Stimulated activated CD4-positive, alpha-beta T cell treated with anti-CD3 and anti-CD28 coated beads, Interleukin-1b, Interleukin-23, amount 100 ng/mL, for 24 hours (primary cell): ENCODE measurements around the gene LRRC8B.
"Not testable (repeated sequence)": the region's sequence is repeated elsewhere in the genome, so short reads cannot be mapped to it uniquely, and the experiment has no call there.

Experiments
- DNase-seq, 4 experiments: peaks; one replicate each; pipeline ENCODE4 v3.0.0-alpha.2; 2020; ENCODE audit warnings: low read depth in 4 of 4, low spot score in 1 of 4

The LRRC8B gene

DNA sequence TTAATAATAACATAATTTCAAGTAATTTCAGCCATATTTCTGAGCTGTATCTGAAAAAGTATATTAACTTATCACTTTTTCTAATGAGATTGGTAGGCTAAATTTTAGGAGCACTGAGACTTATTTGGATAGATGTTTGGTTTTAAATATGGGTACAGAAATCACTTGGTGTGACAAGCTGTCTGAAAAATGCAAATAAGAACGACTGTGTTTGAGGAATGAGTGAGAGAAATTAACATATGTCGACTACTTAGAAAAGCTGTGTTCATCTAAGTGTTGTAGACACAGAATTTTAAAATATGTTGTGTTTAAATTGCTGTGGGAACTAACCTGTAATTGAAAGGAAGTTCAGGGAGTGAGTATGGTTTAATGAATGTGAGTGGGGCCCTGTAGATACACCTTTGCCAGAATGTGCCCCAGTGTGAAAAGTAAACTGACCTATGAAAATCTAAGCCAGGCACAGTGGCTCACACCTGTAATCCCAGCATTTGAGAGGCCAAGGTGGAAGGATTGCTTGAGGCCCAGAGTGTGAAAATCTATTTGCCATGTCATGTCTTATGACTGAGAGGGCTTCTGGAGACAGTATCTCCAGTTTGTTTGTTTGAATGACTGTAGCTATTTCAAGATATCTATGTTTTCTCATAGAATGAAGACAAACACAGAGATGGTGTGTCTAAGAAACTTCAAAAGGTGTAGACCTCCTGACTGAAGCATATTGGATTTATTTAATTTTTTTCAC lies 54.5 kb downstream of the LRRC8B start:
- no peak for DNase-seq

DNA sequence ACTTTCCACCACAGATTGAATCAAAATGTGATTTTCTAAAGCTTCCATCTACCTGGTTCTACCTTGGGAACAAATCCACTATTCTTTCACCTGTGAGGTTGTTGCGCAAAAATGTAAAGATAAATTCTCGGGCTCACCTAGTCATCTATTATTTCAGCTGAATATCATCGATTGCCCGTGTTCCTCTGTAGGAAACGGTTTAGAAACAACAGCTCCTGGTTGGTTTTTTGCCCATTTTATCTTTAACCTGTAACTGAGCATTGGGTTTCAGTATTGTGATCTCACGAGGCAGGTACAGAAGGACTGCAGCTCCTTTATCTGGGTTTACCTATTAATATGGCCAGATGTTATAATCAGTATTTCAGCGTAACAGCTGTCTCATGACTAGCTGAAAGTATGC lies 55.4 kb downstream of the LRRC8B start:
- no peak for DNase-seq

DNA sequence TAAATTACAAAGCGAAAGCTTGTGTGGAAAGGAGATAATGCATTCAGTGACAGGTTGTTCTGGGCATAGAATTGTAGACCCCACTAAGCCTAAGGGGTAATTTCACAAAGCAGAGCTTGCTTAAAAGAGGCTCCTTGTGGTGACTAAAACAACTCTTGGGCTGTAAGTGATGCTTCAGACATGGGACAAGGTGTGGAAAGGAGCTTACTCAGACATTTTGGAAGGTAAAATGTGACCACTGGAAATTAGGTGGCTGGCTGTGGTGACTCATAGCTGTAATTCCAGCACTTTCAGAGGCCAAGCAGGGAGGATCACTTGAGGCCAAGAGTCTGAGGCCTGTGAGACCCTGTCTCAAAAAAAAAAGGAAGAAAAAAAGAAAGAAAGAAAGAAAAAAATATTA lies 57.2 kb downstream of the LRRC8B start:
- DNase-seq = no peak

DNA sequence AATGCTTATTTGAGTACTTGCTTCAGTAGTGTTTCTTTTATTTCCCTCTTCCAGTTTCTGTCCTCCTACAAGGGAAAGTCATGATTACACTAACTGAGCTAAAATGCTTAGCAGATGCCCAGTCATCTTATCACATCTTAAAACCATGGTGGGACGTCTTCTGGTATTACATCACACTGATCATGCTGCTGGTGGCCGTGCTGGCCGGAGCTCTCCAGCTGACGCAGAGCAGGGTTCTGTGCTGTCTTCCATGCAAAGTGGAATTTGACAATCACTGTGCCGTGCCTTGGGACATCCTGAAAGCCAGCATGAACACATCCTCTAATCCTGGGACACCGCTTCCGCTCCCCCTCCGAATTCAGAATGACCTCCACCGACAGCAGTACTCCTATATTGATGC lies 57.9 kb downstream of the LRRC8B start:
- DNase-seq = no peak

DNA sequence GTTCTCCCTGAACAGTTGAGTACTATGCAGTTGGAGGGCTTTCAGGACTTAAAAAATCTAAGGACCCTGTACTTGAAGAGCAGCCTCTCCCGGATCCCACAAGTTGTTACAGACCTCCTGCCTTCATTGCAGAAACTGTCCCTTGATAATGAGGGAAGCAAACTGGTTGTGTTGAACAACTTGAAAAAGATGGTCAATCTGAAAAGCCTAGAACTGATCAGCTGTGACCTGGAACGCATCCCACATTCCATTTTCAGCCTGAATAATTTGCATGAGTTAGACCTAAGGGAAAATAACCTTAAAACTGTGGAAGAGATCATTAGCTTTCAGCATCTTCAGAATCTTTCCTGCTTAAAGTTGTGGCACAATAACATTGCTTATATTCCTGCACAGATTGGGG lies 59.6 kb downstream of the LRRC8B start:
- no peak for DNase-seq

DNA sequence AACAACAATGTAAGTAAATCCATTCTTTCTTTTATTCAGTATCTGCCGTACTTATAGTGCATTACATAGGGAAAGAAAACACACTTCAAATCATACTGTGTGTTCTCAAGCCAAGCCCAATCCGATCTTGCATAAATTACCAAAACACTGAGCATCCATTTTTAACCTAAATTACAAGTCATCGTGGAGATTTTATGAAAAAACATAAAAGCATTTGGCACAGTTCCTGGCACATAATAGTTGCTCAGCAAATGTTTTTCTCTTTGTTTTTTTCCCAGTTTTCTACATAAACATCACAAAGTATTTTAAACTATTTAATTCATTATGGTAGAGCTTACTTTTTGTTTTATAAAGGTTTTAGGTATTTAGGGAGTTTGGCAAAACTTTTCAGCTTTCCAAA lies 60.2 kb downstream of the LRRC8B start:
- DNase-seq = no peak

DNA sequence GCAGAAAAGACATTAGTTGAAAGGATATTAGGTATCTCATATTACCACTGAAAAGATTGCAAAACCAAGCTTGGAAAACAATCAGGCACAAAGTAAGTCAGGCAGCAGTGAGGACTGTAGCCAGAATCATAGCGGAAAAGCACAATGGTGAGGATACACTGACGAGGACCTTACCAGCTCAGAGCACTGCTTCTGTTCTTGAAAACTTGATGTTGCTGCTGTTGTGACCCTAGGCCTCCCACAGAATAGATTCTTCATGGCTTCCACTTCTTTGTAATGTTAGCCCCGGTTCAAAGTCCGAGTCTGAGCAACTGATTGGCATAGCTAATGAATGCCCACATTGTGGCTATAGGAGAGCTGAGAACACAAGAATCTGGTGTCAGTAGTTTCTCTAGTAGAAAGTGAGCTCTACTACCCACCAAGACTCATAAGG lies 63.1 kb downstream of the LRRC8B start:
- no peak for DNase-seq

DNA sequence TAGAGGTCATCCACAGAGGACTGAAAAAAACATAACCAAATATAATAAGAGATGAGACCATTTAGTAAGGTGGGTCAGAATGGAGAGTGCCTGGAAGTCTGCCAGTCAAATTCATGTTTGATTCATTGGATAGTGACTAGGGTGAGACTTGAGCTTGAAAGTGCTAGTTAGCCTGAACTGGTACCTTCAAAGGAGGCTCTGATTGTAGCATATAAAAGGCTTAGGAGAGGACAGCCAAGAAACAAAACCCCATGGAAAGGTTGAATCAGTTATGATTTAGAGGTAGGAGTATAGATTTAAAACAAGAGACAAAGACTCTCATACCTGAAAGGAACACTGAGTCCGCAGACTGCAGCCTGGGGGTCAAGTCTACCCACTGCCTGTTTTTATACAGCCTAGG lies 63.9 kb downstream of the LRRC8B start:
- no peak for DNase-seq

DNA sequence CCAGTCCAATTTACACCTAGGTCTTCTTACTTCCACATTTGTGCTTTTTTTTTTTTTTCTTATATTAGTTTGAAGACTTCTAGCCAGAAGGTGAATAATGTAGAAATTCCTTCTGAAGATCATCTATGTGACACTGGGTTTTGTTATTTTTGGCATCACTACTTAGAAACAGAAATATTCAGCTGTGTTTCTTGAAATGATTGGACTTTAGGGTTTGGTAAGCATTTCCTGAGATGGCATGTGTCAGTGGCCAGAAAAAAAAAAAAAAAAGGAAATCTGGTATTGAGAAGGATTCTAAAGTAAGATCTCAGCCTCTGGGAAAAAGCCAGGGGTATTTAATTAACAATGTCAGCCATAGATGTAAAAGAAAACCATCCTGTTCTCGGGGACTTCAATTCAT lies 64.9 kb downstream of the LRRC8B start:
- DNase-seq = no peak

DNA sequence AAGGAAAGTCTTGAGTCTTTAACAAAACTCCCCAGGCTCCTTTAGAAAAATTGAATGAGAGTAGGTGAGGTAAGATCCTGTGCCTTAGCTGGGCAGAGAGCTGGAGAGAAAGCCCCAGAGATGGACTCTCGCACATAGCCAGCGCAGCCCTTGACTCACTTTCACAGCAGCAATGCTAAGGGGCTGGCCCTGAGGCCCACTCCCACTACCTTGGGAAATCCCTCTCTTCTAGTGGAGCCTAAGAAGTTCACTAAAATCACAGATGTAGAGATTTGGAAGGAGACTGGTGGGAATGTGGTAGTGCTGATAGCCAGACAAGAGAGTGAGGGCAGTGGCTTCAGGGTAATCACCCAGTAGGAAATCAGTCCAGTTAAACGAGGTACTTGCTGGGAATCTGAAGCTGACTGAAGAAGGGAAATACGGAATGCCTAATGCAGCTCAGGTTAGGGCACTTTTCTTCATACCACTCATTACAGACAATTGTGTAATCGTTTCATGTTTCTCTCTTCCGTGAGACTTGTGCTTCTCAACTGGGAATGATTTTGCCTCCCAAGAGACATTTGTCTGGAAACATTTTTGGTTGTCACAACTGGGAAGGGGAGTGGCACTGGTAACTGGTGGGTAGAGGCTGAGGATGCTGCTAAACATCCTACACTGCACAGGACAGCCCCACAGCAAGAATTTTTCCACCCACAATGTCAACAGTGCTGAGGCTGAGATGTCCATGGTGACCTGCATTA lies 65.9 kb downstream of the LRRC8B start:
- no peak for DNase-seq

DNA sequence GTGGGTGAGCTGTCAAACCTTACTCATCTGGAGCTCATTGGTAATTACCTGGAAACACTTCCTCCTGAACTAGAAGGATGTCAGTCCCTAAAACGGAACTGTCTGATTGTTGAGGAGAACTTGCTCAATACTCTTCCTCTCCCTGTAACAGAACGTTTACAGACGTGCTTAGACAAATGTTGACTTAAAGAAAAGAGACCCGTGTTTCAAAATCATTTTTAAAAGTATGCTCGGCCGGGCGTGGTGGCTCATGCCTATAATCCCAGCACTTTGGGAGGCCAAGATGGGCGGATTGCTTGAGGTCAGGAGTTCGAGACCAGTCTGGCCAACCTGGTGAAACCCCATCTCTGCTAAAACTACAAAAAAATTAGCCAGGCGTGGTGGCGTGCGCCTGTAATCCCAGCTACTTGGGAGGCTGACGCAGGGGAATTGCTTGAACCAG lies 68.3 kb downstream of the LRRC8B start:
- DNase-seq = not testable (repeated sequence)

DNA sequence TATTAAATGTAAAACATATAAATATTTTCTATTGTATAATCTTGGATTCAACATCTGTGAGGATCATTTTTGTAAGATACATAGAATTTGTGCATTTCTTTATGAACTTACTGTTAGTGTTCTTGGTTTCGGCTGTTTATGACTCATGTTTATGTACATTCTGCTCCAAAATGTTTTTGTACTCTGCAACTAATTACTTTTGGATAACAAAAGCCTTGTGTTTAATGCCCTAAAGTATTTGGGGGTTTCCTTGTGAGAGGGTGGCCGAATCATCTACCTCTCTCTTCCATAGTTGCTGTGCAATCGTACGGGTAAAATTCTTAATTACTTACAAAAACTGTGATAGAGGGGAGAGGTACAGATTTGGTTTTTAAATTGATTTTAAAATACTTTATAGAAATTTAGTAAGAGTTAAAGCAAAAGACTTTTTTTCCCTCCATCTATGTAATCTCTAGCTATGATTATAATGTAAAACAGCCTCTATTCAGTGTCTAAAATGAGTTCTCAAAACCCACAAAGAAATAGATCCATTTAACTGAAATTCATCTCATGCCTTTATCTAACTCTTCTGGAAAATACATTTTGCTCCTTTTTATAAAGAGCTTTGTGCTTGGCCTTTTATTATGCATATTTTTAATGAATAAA lies 69.6 kb downstream of the LRRC8B start:
- DNase-seq = no peak

DNA sequence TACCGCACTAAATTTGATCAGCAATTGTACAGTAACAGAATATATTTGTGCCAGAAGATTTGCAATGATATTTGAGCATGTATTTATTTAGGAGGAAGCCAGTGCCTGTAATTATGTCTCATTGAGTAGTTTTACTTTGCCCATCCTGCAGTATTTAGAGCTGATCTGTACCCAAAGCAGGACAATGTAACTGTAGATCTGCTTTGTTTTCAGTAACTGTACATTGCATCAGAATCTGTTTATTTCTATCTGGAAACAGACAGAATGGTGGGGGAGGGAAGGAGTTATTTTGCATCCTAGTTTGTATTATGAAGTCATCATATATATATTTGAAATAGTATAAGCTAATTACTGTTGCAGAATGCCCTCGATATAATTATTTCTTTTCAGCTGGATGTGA lies 72.1 kb downstream of the LRRC8B start:
- DNase-seq = no peak

DNA sequence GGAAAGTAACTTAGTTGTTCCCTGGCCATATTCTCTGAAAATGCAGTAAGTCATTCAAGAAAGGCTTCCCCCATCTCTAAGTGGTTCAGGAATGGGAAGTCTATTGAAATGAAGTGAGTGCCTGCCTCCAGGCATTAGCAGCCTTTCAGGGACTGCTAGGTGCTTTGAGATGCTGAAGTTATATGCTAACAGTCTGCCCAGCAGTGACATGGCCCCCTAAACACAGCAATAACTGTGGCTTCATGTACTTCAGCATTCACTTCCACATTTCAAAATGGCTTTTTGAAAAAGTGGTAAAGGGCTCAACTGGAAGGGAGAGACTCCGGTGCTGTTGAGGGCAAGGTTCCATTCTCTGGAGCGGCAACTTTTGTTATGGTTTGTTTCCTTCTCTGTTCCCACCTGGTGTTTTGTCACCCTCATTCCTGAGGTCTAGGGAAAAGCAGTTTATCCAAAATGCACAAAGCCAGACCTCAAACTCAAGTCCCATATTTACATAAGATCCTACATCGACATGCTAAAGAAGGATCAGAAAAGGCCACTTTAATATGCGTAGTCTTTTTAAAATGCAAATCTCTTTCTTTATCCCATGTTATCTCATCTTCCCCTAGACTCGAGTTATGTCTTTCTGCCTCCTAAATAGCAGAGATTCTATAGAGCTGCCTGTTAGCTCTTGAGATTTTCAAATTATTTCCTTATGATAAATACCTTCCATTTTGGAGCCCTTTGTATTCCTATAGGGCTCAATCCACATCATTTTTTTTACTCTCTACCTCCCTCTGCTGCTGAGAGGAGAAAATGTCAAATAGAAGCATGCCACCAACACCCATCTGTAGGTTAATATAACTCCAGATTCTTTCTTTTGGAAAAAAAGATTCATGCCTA lies 74.1 kb downstream of the LRRC8B start:
- DNase-seq = no peak

DNA sequence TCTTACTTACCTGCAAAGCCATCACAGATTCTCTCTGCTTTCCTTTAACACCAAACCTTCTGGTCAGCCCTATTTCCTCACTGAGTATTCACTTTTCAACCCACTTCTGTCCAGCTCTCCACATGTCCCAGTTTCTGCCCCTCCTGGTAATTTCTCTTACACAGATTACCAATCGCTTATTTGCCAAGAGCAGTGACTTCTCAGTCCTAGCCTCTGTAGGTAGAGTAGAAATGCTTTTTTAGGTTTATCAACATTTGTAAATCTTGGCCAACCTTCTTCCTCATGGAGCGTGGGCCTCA lies 74.7 kb downstream of the LRRC8B start:
- no peak for DNase-seq

DNA sequence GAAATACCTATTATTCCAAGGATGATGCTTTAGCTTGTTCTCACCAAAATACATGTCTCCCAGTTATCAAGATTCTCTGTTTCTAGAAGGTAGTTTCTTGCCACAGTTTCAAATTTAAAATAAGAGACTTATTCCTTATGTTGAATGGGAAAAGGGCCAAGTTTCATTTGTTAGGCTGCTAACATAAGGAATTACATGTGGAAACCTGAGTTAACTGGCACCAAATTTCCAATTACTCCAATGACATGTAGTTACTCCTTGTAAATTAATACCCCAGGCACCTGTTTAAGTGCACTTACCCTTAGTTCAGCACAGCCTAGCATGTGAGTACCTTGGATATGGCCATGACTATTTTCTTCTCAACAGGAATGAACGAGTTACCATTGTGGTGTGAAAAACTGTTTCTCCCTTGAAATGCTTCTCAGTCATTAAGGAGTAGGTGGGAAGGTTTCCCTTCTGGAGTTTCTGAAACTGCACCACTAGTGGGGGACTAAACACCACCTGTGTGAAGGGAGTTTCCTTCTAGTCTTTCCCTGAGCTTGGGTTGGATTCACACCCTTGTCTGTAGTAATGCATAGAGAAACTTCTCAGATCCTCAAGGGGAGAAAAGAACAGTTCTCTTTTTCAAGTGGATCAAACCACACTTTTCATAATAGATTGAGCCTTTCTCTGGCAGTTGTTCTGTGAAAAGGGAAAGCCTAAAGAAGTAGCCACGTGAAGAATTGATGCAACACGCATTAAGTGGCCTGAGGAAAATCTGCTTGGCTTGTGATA lies 76.0 kb downstream of the LRRC8B start:
- DNase-seq = no peak

DNA sequence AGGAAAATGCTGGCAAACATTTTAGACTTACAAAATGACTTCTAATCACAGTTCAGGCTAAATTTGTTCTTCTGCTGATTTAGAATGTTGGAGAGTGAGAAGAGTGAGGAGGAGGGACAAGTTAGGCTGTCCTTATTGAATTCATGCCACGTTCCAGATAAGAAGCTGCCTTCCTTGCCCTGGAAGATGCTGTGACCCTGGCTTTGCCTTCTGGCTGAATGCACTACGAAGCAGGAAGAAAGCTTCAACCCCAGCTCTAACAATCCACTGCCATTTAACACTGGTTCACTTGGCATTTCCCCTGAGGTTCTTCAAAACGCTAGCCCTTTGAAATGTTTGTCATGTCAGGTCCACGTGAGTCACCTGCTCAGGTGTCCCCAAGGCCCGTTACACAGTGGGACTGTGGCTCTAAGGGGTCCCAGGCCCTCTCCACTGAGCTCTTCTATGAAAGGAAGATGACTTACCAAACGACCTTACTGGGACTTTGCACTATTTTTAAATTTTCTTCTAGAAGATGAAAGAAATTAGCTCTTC lies 78.3 kb downstream of the LRRC8B start:
- no peak for DNase-seq

DNA sequence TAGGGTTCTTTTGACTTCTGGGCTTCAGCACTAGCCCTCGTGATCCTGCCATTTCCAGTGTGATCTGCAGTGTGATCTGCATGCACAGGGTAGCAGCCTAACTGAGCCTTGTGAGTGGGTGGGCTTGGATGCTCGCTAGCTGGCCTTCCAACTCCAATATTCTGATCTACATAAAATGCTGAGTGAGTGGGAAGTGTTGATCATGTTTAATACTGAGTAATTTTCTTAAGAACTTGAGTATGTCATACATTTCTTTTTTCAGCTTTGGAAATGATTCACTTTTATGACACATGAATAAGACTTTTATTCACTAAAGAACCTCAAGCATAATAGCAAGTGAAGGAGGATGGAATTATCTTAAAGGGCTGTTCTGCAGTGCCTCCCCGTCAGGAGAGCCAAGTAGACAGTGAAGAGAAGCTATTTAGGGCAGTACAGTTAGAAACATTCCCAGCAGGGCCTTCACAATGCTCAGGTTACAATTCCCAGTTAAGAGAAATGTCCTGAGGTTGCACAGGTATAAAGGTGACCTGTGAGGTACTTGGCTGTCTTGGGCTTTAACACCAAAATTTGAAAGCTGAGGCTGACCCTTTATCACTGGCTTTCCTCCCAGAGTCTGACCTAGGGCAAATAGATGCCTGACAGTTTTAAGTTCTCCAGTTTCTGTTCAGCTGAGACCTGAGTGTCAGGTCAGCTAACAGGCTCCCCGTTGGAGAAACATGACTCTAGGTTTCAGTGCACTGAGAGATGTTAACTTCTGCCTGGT lies 79.2 kb downstream of the LRRC8B start:
- DNase-seq = peak in 1 of 4 experiments; percentile 46

DNA sequence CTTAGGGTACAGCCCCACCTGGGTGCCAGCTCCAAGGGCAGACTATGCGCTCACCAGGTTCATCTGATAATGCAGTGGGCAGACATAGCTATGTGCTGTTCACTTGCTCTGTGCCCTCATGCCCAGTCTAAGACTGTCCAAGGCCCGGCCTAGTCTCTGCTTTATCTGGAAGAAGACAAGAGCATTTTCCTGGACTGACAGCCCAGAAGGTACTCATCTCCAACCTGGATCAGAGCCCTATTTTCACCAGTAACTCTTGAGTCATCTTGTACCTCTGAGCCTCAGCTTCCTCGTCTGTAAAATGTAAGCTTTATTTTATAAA lies 79.7 kb downstream of the LRRC8B start:
- no peak for DNase-seq

DNA sequence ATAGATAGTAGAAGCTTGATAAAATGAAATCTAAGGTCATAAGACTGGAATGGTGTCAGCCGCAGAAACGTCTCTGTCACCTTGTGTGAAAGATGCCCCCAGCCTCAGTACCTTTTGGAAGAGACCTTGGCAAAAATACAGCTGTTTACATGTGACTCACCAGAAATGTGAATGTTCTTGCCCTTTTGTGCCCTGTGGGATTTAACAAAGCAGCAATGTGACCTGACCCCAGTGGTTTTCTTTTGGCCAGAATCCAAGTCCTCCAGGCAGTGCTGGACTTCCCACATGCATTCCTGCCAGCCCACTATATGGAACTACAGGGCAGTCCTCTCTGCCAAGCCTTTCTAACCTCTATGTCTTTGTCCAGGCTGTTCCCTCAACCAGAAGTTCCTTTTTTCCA lies 81.1 kb downstream of the LRRC8B start:
- no peak for DNase-seq
